Stimulated activated memory B cell treated with anti-CD40 and anti-IgM and Interleukin-4, amounts not matched to agents 10 μg/mL and 1 μg/mL and 100 μg/mL, for 72 hours (primary cell): ENCODE results near the gene KLK5.

Experiments used
- ATAC-seq: fragments of 150-1000 bp; cut with Tn5 transposase; 2 replicates; pipeline ENCODE4 v1.10.0; 2021
- H3K27ac Mint-ChIP-seq: one replicate; pipeline ENCODE4 v1.8.0; 2022; ENCODE audit warnings: mild to moderate bottlenecking, mixed read lengths
- H3K27me3 Mint-ChIP-seq: one replicate; pipeline ENCODE4 v1.8.0; 2022; ENCODE audit warnings: mixed read lengths
- H3K36me3 Mint-ChIP-seq: one replicate; pipeline ENCODE4 v1.8.0; 2022; ENCODE audit warnings: mixed read lengths
- H3K4me1 Mint-ChIP-seq: one replicate; pipeline ENCODE4 v1.8.0; 2022; ENCODE audit warnings: mixed read lengths
- H3K4me3 Mint-ChIP-seq: one replicate; pipeline ENCODE4 v1.8.0; 2022; ENCODE audit warnings: mild to moderate bottlenecking, moderate library complexity, mixed read lengths
- H3K9me3 Mint-ChIP-seq: one replicate; pipeline ENCODE4 v1.8.0; 2022; ENCODE audit warnings: mixed read lengths

The KLK5 gene

DNA sequence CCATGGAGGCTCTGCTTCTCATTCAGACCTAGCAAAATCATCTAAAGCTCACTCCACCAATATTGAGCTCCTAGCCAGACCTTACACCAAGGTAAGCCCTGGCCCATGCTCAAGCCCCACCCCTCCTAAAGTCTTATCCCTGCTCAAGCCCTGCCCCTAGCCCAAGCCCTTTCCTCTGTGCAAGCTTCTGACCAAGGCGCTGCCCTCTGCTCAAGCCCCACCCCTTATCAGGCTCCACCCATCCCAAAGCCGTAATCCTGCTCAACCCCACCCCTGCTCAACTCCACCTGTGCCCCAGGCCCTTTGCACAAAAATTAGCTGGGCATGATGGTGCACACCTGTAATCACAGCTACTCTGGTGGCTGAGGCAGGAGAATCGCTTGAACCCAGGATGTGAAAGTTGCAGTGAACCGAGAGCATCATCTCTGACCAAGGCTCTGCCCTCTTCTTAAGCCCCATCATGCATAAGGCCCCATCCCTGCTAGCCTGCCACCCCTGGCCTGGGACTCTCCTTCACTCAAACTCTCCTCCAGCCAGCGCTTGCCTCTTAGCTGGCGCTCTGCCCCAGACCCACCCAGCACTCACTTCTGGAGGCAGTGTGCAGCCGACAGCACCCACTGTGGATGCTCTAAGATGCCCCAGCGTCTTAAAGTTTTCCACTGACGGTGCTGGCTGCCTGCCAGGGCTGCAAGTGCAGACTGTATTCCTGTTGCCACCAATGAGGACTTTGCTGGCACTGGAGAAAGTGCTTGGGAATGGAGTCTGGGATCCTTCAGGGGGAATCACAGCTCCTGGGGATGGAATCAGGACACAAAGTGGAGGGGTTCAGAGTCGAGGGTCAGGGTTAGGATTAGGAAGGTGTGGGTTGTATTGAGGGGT lies 58.1 kb downstream of the KLK5 start:
- Mint-ChIP-seq H3K4me3 (no peak overlapping the region), H3K9me3 (peaks cover 4% of the 10 kb centered on the region), H3K4me1 (peaks cover 63% of the 10 kb centered on the region), H3K27ac (peak overlapping the region; percentile 28), H3K27me3 (no peaks in the 10 kb centered on the region), H3K36me3 (no peaks in the 10 kb centered on the region)
- ATAC-seq = no peak
